ENCODE data around the gene MLLT1.
"Not testable (repeated sequence)": the region's sequence is repeated elsewhere in the genome, so short reads cannot be mapped to it uniquely, and the experiment has no call there.

DNA sequence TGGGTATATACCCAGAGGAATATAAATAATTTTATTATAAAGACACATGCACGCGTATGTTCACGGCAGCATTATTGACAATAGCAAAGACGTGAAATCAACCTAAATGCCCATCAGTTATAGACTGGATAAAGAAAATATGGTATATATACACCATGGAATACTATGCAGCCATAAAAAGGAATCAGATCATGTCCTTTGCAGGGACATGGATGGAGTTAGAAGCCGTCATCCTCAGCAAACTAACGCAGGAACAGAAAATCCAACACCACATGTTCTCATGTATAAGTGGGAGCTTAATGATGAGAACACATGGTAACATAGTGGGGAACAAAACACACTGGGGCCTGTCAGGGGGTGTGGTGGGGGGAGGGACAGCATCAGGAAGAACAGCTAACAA lies 2.6 kb upstream of the MLLT1 start:
- TF ChIP-seq, protein P1, sequence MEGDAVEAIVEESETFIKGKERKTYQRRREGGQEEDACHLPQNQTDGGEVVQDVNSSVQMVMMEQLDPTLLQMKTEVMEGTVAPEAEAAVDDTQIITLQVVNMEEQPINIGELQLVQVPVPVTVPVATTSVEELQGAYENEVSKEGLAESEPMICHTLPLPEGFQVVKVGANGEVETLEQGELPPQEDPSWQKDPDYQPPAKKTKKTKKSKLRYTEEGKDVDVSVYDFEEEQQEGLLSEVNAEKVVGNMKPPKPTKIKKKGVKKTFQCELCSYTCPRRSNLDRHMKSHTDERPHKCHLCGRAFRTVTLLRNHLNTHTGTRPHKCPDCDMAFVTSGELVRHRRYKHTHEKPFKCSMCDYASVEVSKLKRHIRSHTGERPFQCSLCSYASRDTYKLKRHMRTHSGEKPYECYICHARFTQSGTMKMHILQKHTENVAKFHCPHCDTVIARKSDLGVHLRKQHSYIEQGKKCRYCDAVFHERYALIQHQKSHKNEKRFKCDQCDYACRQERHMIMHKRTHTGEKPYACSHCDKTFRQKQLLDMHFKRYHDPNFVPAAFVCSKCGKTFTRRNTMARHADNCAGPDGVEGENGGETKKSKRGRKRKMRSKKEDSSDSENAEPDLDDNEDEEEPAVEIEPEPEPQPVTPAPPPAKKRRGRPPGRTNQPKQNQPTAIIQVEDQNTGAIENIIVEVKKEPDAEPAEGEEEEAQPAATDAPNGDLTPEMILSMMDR (IDR thresholded peaks at IDR 0.05; ENCODE audit: control extremely low read depth in 1 of 3, insufficient read depth in 1 of 3, low read depth in 1 of 3, low read length in 3 of 3) = not testable (repeated sequence)
- not testable (repeated sequence) for TF ChIP-seq POLR2A (IDR thresholded peaks at IDR 0.05; ENCODE audit: control extremely low read depth in 1 of 2, low read depth in 2 of 2, low read length in 2 of 2); TEAD4 (IDR thresholded peaks at IDR 0.05; ENCODE audit: low read depth, low read length); EZH2 (IDR thresholded peaks at IDR 0.05; ENCODE audit: low read depth, low read length, severe bottlenecking); TBP (IDR thresholded peaks at IDR 0.05; ENCODE audit: low read depth, low read length); ZNF274 (IDR thresholded peaks at IDR 0.05; ENCODE audit: borderline replicate concordance, extremely low read depth, low read length); SIX5 (IDR thresholded peaks at IDR 0.05; ENCODE audit: low read depth, low read length); BRCA1 (IDR thresholded peaks at IDR 0.05; ENCODE audit: low read depth, low read length); RAD21 (IDR thresholded peaks at IDR 0.05 in 1 of 2, conservative IDR thresholded peaks at IDR 0.05 in 1 of 2; ENCODE audit: low read depth in 2 of 2, low read length in 2 of 2)
